Bone marrow (tissue), 2 donors: ENCODE data around the gene SLC40A1.

ENCODE experiments used
- DNase-seq, 2 donors: peaks; one replicate each; lab custom pipeline; 2025; lab: John Stamatoyannopoulos, UW

Gene SLC40A1

GRCh38 chr2:189511960-189512319 lies 68.6 kb downstream of the SLC40A1 start:
- DNase-seq: no peak

DNA sequence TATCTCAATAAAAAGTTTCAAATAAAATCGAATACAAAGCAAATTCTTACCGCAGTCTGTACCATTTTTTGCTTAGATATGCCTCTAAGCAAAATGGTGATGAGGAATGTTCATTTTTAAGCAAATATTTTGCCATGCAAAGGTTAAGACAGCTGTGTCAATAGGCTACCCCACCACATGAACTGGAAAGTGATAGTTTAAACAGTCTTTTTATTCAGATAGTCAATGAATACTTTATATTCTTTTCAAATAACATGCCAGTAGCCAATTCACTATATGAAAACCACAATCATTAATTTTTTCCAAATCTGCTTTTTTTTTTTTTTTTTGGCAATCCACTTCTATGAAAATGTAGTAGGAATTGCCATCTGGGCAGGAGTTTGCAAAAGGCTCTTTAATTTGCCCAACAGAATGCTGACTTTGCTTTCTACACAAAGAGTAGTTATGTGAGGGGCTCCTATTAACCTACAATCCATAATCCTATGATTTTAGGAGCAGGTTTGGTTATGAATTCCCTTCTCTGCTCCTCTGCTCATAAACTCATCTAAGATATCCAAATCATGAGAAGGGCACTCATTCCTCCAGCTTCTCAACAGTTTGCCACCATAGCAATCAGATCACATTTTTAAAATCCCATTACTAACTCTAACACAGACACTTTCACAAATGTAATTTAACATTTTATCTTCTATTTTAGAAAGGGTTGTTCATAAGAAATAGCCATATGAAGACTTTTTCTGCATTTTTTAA lies 69.2 kb downstream of the SLC40A1 start:
- no peak for DNase-seq
